ENCODE measurements around the gene POLR3E. TPM values are rescaled to one million over a fixed set of nuclear protein-coding genes. Genes with fewer than 3 reads are reported as not detected.

The POLR3E gene
- total RNA-seq, 2 experiments from 2014 or later: 66.9 to 67.9 TPM

DNA sequence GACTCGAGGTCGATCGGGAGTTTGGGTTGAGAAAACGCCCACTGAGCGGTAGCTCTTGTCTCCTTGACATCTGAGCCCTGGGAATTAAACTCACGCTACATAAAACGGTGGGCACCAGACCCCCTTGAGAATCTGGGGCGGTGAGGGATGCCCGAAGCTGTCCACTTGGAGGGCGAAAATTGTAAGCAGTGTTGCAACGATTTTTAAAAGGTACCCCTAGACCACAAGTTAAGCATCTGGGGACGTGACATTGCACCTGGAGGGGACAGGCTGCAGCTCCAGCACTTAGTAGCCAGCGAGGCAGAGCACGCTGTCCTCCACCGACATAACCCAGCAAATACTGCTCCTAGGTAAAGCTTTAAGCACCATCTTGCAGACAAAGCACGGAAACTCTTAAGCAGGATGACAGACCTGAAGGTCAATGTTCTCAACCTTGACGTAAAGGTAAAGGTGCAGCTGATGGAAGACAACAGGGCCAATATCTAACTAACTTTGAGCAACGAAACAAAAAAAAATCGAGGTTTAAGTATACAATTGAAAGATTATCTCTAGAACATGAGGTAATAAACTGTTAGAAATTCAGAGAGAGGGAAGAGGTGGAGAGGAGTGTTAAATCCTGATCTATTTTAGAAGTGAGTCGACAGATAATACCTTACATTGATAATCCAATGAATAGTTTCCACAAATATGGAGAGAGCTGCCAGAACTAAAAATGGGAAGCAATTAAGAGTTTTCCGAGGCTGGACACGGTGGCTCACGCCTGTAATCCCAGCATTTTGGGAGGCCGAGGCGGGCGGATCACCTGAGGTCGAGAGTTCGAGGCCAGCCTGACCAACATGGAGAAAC, 78.1 kb downstream of the POLR3E start:
- Mint-ChIP-seq H3K27me3 (no peaks in the 10 kb centered on the region), H3K36me3 (ENCODE audit: low read depth) (peaks cover 32% of the 10 kb centered on the region), H3K27ac (peak overlapping the region; percentile 73), H3K9me3 (no peaks in the 10 kb centered on the region), H3K4me1 (ENCODE audit: low read depth) (peaks cover 30% of the 10 kb centered on the region), H3K4me3 (peak overlapping the region; percentile 98)
- intact Hi-C loops (cut with micrococcal nuclease): no loop called here
- ChIA-PET CTCF (interaction anchor here (0.9 to 1.5 kb wide), 3 partner anchors 20 to 57 kb away, joined by 3 to 6 read pairs (median 4); no protein-coding TSS in a partner anchor), POLR2A (interaction anchor here (1.1 to 11.2 kb wide), 4 partner anchors 16 to 77 kb away, joined by 3 to 152 read pairs (median 4); no protein-coding TSS in a partner anchor)
- ATAC-seq (no peak), DNase-seq (no peak)
- TF ChIP-seq, protein P1, sequence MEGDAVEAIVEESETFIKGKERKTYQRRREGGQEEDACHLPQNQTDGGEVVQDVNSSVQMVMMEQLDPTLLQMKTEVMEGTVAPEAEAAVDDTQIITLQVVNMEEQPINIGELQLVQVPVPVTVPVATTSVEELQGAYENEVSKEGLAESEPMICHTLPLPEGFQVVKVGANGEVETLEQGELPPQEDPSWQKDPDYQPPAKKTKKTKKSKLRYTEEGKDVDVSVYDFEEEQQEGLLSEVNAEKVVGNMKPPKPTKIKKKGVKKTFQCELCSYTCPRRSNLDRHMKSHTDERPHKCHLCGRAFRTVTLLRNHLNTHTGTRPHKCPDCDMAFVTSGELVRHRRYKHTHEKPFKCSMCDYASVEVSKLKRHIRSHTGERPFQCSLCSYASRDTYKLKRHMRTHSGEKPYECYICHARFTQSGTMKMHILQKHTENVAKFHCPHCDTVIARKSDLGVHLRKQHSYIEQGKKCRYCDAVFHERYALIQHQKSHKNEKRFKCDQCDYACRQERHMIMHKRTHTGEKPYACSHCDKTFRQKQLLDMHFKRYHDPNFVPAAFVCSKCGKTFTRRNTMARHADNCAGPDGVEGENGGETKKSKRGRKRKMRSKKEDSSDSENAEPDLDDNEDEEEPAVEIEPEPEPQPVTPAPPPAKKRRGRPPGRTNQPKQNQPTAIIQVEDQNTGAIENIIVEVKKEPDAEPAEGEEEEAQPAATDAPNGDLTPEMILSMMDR (IDR thresholded peaks at IDR 0.05): no peak

DNA sequence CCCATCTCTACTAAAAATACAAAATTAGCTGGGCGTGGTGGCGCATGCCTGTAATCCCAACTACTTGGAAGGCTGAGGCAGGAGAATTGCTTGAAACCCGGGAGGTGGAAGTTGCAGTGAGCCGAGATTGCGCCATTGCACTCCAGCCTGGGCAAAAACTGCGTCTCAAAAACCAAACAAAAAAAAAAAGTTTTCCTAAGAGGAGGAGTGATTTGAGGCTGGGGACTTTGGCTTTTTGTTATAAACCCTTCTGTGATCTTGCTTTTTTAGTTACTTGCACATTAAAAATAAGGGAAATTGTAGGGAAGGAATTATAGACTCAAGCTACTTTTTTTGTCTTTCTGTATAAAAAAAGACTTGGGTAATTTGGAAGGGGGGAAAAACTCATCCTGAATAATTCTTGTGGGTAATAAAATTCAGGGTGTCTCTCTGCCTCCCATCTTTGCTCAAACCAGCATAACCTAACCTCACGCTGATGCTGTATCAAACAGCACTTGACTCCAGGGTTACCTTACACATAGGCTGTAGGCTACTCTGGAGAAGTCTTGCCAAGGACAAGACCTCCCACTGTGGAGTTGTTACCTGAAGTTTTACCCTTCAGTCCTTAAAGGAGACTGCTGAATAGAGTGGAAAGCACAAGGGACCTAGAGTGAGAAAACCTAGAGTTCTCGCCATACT, 78.9 kb downstream of the POLR3E start:
- POLR2A ChIA-PET: interaction anchor here (1.6 to 11.2 kb wide), 2 partner anchors 17 to 78 kb away, joined by 5 to 152 read pairs; no protein-coding TSS in a partner anchor
- intact Hi-C loops (cut with micrococcal nuclease): no loop called here
- no peak for ATAC-seq
- Mint-ChIP-seq H3K4me3 (no peak overlapping the region), H3K27ac (no peak overlapping the region), H3K36me3 (ENCODE audit: low read depth) (peaks cover 24% of the 10 kb centered on the region), H3K9me3 (no peaks in the 10 kb centered on the region), H3K4me1 (ENCODE audit: low read depth) (peaks cover 30% of the 10 kb centered on the region), H3K27me3 (no peaks in the 10 kb centered on the region)
- TF ChIP-seq, protein P1 (IDR thresholded peaks at IDR 0.05): no peak
- CTCF ChIA-PET: no interaction called here
- no peak for DNase-seq

DNA sequence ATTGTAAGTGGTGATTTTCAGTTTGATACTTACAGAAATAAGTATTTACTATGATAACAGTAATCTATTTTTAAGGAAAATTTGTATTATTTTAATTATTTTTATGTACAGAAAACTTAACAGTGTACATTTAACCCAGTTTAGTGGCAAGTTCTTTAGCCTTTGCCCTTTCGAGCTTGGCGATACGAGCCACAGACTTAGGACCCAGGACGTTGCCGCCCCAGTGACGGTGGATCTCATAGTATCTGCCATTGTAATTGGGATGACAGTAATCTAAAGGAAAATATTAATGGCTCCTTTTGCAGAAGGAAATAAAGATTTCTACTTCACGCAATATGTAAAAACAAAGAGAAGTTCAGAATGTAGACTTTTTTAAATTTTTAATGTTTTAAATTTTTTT, 82.4 kb downstream of the POLR3E start:
- H3K9me3 Mint-ChIP-seq: no peaks in the 10 kb centered on the region
- H3K36me3 Mint-ChIP-seq (ENCODE audit: low read depth): no peaks in the 10 kb centered on the region
- TF ChIP-seq, protein P1 (IDR thresholded peaks at IDR 0.05): no peak
- ChIA-PET CTCF (no interaction called here), POLR2A (no interaction called here)
- intact Hi-C loops (cut with micrococcal nuclease): no loop called here
- H3K4me1 Mint-ChIP-seq (ENCODE audit: low read depth): peaks cover 27% of the 10 kb centered on the region
- H3K4me3 Mint-ChIP-seq: no peak overlapping the region
- DNase-seq (no peak), ATAC-seq (no peak)
- H3K27ac Mint-ChIP-seq: no peak overlapping the region
- H3K27me3 Mint-ChIP-seq: no peaks in the 10 kb centered on the region

DNA sequence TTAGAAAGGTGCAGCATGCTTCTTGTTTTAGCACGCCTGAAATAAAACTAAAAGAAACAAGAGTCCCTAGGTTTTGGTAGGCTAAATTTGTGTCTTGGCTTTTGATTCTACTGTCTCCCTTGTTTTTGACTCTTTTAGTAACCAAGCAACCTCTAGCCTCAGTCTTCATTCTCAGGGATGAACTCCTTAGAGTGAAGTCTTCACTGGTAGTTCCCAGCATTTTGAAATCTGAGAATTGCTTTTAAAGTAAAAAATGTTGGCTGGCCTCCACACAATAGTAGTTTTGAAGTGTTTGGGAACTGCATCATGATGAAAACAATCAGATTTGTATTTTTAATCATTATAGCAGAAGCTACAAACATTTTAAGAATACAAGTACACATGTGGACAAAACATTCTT, 83.3 kb downstream of the POLR3E start:
- Mint-ChIP-seq H3K4me1 (ENCODE audit: low read depth) (peaks cover 21% of the 10 kb centered on the region), H3K4me3 (no peak overlapping the region), H3K27me3 (no peaks in the 10 kb centered on the region), H3K9me3 (no peaks in the 10 kb centered on the region), H3K36me3 (ENCODE audit: low read depth) (no peaks in the 10 kb centered on the region), H3K27ac (no peak overlapping the region)
- TF ChIP-seq, protein P1 (IDR thresholded peaks at IDR 0.05): no peak
- ChIA-PET CTCF (no interaction called here), POLR2A (interaction anchor here (0.7 kb wide), 1 partner anchor 12 kb away, joined by 3 read pairs; no protein-coding TSS in a partner anchor)
- DNase-seq: no peak
- ATAC-seq: no peak
- intact Hi-C loops (cut with micrococcal nuclease): no loop called here

DNA sequence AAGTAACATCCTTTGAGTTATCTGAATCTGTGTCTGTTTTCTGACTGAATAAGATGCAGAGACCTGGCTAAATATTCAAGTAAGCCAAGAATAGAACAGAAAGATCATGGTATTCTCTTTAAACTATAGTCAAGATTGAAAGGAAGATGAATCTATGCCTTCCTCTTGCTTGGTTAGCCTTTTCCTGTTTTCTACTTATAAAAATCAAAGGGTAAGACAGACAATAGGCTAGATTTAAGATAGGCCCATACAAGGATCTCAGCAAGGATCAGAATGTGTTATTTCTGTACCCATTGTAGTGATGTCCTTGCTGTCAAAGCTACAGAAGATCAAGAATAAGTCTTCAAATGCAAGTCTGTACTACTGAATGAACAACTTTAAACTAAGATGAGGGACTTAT, 84.2 kb downstream of the POLR3E start:
- ChIA-PET CTCF (no interaction called here), POLR2A (interaction anchor here (1.1 kb wide), 1 partner anchor 9 kb away, joined by 4 read pairs; no protein-coding TSS in a partner anchor)
- no peaks in the 10 kb centered on the region for H3K27me3 Mint-ChIP-seq
- no peak overlapping the region for H3K4me3 Mint-ChIP-seq
- no peaks in the 10 kb centered on the region for H3K36me3 Mint-ChIP-seq (ENCODE audit: low read depth)
- ATAC-seq (no peak), DNase-seq (no peak)
- TF ChIP-seq, protein P1 (IDR thresholded peaks at IDR 0.05): no peak
- H3K9me3 Mint-ChIP-seq: no peaks in the 10 kb centered on the region
- intact Hi-C loops (cut with micrococcal nuclease): no loop called here
- H3K27ac Mint-ChIP-seq: peak overlapping the region; percentile 71
- peaks cover 20% of the 10 kb centered on the region for H3K4me1 Mint-ChIP-seq (ENCODE audit: low read depth)
